GM18526 (cell line): ENCODE data around the gene FARP2.

Source experiments
- POLR2A ChIP-seq: IDR thresholded peaks from 3 replicates; pipeline ENCODE4 v1.6.1; 2011; ENCODE audit not compliant: insufficient read length; ENCODE audit errors: extremely low read depth

The FARP2 gene

GRCh38 chr2:241352227-241352626 lies 3.9 kb upstream of the FARP2 start:
- TF ChIP-seq POLR2A: no peak

GRCh38 chr2:241354668-241355658 lies 1.1 kb upstream of the FARP2 start:
- TF ChIP-seq POLR2A: no peak

- TF ChIP-seq POLR2A: no peak
These were observed 781 bp downstream of the FARP2 start for GRCh38 chr2:241356871-241357260.

GRCh38 chr2:241357531-241357930 lies 1.4 kb downstream of the FARP2 start:
- no peak for TF ChIP-seq POLR2A

- TF ChIP-seq POLR2A: no peak
These were observed 2.4 kb downstream of the FARP2 start for GRCh38 chr2:241358470-241358869.

GRCh38 chr2:241359481-241360045 lies 3.5 kb downstream of the FARP2 start:
- TF ChIP-seq POLR2A: no peak

GRCh38 chr2:241363426-241363825 lies 7.3 kb downstream of the FARP2 start:
- no peak for TF ChIP-seq POLR2A

GRCh38 chr2:241364781-241365180 lies 8.7 kb downstream of the FARP2 start:
- TF ChIP-seq POLR2A: no peak

GRCh38 chr2:241366678-241367077 lies 10.6 kb downstream of the FARP2 start:
- TF ChIP-seq POLR2A: no peak

GRCh38 chr2:241368643-241369042 lies 12.6 kb downstream of the FARP2 start:
- no peak for TF ChIP-seq POLR2A

GRCh38 chr2:241372361-241372992 lies 16.4 kb downstream of the FARP2 start:
- no peak for TF ChIP-seq POLR2A

- no peak for TF ChIP-seq POLR2A
These were observed 17.4 kb downstream of the FARP2 start for GRCh38 chr2:241373446-241373845.

GRCh38 chr2:241375300-241375699 lies 19.2 kb downstream of the FARP2 start:
- no peak for TF ChIP-seq POLR2A

- TF ChIP-seq POLR2A: no peak
These were observed 20.7 kb downstream of the FARP2 start for GRCh38 chr2:241376808-241377207.

GRCh38 chr2:241378816-241379215 lies 22.7 kb downstream of the FARP2 start:
- TF ChIP-seq POLR2A: no peak
